ENCODE measurements around the gene PRDM16.

The PRDM16 gene

GRCh38 chr1:3074800-3075199, 5.8 kb downstream of the PRDM16 start:
- H3K27ac ChIP-seq (ENCODE audit: extremely low read depth, low read depth, low read length): no peak overlapping the region
- H3K9me3 ChIP-seq (ENCODE audit: control insufficient read depth, insufficient read depth, low read depth, low read length): no peaks in the 10 kb centered on the region
- no peaks in the 10 kb centered on the region for H3K36me3 ChIP-seq (ENCODE audit: control insufficient read depth in 2 of 2, insufficient read depth in 1 of 2, low read length in 2 of 2)
- no peak overlapping the region for H3K4me3 ChIP-seq (ENCODE audit: low read depth, low read length)
- ChIA-PET POLR2A (no interaction called here), CTCF (no interaction called here)
- no peak for TF ChIP-seq ZBTB49 (tag by site-specific recombination; IDR thresholded peaks at IDR 0.05; ENCODE audit: low read depth)
- no peak for TF ChIP-seq ZNF658 (tag by site-specific recombination; IDR thresholded peaks at IDR 0.05)
- TF ChIP-seq ZNF449 (tag by site-specific recombination; IDR thresholded peaks at IDR 0.05): no peak
- no peak for TF ChIP-seq ZNF157 (tag by site-specific recombination; IDR thresholded peaks at IDR 0.05)
- no peak for TF ChIP-seq ZNF518A (tag by site-specific recombination; conservative IDR thresholded peaks at IDR 0.05; ENCODE audit: low read depth)
- no peak for TF ChIP-seq ZNF792 (tag by site-specific recombination; IDR thresholded peaks at IDR 0.05)
- TF ChIP-seq ZNF24 (tag by site-specific recombination; IDR thresholded peaks at IDR 0.05): no peak
- no peak for TF ChIP-seq KLF10 (tag by site-specific recombination; IDR thresholded peaks at IDR 0.05)
- no peak for TF ChIP-seq ZNF514 (tag by site-specific recombination; IDR thresholded peaks at IDR 0.05)
- no peak for TF ChIP-seq ZNF768 (tag by site-specific recombination; IDR thresholded peaks at IDR 0.05)
- TF ChIP-seq ZSCAN18 (tag by site-specific recombination; IDR thresholded peaks at IDR 0.05): no peak
- no peak for TF ChIP-seq HOXD13 (CRISPR knock-in tag; IDR thresholded peaks at IDR 0.05; ENCODE audit: borderline replicate concordance)
- TF ChIP-seq OVOL3 (tag by site-specific recombination; IDR thresholded peaks at IDR 0.05): no peak
- no peak for TF ChIP-seq ZNF174 (tag by site-specific recombination; IDR thresholded peaks at IDR 0.05)
- TF ChIP-seq ZBTB20 (tag by site-specific recombination; IDR thresholded peaks at IDR 0.05): no peak
- no peaks in the 10 kb centered on the region; the same call in 1 of the 2 replicates for H3K4me1 ChIP-seq (ENCODE audit: control insufficient read depth, insufficient read depth, low read length)
